Esophagus muscularis mucosa (tissue), 3 donors: ENCODE results near the gene INPP5A.

Experiments
- EP300 ChIP-seq: sonication (generic); formaldehyde crosslinking; IDR thresholded peaks from one replicate; pipeline ENCODE4 v1.6.1; 2017; ENCODE audit warnings: antibody characterized with exemption
- TF ChIP-seq, protein P1 (sequence below), 3 experiments: fragments of 200-600 bp in 2 of 3; fragments of 450-650 bp in 1 of 3; sonication (generic) in 2 of 3; IDR thresholded peaks; one replicate each; pipeline ENCODE4 v1.5.1; 2017 to 2019; ENCODE audit warnings: antibody characterized with exemption in 3 of 3, mild to moderate bottlenecking in 2 of 3, moderate library complexity in 1 of 3

DNA sequence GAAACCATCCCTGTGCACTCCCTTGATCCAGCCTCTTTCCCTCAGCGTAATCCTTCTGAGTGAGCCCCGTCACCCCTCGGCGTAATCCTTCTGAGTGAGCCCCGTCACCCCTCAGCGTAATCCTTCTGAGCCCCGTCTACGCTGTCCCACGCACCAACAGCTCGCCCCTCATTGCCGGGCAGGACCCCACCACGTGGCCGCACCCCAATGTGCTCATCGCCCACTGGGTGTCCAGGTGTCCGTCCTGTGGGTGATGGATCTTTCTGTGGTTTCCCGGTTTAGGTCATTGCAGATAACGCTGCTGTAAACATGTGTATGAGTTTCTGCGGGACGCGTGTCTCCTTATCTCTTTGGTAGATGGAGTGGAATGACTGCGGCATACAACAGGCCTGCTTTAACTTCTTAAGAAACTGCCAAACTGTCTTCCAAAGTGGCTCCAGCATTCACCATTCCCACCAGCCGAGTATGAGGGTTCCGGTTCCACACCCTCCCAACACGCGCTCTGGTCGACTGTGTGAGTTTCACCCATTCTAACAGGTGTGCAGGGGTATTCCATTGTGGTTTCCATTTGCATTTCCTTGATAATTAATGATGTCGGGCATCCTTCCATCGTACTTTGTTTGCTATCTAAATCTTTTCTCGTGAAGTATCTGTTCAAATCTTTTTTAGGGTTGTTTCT lies 290.4 kb downstream of the INPP5A start:
- TF ChIP-seq, protein P1, sequence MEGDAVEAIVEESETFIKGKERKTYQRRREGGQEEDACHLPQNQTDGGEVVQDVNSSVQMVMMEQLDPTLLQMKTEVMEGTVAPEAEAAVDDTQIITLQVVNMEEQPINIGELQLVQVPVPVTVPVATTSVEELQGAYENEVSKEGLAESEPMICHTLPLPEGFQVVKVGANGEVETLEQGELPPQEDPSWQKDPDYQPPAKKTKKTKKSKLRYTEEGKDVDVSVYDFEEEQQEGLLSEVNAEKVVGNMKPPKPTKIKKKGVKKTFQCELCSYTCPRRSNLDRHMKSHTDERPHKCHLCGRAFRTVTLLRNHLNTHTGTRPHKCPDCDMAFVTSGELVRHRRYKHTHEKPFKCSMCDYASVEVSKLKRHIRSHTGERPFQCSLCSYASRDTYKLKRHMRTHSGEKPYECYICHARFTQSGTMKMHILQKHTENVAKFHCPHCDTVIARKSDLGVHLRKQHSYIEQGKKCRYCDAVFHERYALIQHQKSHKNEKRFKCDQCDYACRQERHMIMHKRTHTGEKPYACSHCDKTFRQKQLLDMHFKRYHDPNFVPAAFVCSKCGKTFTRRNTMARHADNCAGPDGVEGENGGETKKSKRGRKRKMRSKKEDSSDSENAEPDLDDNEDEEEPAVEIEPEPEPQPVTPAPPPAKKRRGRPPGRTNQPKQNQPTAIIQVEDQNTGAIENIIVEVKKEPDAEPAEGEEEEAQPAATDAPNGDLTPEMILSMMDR (IDR thresholded peaks at IDR 0.05): no peak
- no peak for TF ChIP-seq EP300
